GM23338 (cell line): Measurements from ENCODE around the gene TNFRSF17. TPM values are rescaled to one million over a fixed set of nuclear protein-coding genes. Genes with fewer than 3 reads are reported as not detected.

ENCODE experiments used
- ATAC-seq: fragments of 200-7000 bp; cut with Tn5 transposase; 3 replicates; pipeline ENCODE4 v1.9.1; 2020
- DNase-seq: peaks from one replicate; pipeline ENCODE4 v3.0.0-alpha.2; 2015; ENCODE audit warnings: low spot score
- H2AFZ ChIP-seq: fragments of 200-600 bp; sonication (generic); 2 replicates; pipeline ENCODE4 v1.8.0; 2016; ENCODE audit warnings: antibody characterized with exemption, mild to moderate bottlenecking, moderate library complexity
- H3F3A ChIP-seq: fragments of 200-600 bp; sonication (generic); replicated peaks from 2 replicates; pipeline ENCODE4 v1.8.0; 2017; ENCODE audit warnings: antibody characterized with exemption, mixed run types, low read depth
- H3K27ac ChIP-seq: fragments of 200-600 bp; sonication (generic); 2 replicates; pipeline ENCODE4 v1.6.1; 2016; ENCODE audit warnings: low read depth
- H3K27me3 ChIP-seq: fragments of 200-600 bp; sonication (generic); 2 replicates; pipeline ENCODE4 v1.8.0; 2016; ENCODE audit warnings: mild to moderate bottlenecking, mixed run types, moderate library complexity; ENCODE audit not compliant: insufficient read depth
- H3K36me3 ChIP-seq: fragments of 200-600 bp; sonication (generic); 2 replicates; pipeline ENCODE4 v1.8.0; 2016; ENCODE audit warnings: mild to moderate bottlenecking; ENCODE audit not compliant: insufficient read depth
- H3K4me1 ChIP-seq: fragments of 200-600 bp; sonication (generic); 2 replicates; pipeline ENCODE4 v1.8.0; 2016; ENCODE audit warnings: mild to moderate bottlenecking, moderate library complexity; ENCODE audit not compliant: insufficient read depth
- H3K4me2 ChIP-seq: fragments of 200-600 bp; sonication (generic); 2 replicates; pipeline ENCODE4 v1.7.1; 2017; ENCODE audit warnings: mixed run types
- H3K4me3 ChIP-seq: fragments of 200-600 bp; sonication (generic); 2 replicates; pipeline ENCODE4 v1.6.1; 2016; ENCODE audit warnings: mixed run types
- H3K79me2 ChIP-seq: fragments of 200-600 bp; sonication (generic); replicated peaks from 2 replicates; pipeline ENCODE4 v1.8.0; 2017; ENCODE audit warnings: mild to moderate bottlenecking; ENCODE audit not compliant: insufficient read depth
- H3K9me2 ChIP-seq: fragments of 200-600 bp; sonication (generic); 2 replicates; pipeline ENCODE4 v1.8.0; 2017; ENCODE audit not compliant: insufficient read depth
- H4K20me1 ChIP-seq: fragments of 200-600 bp; sonication (generic); replicated peaks from 2 replicates; pipeline ENCODE4 v1.8.0; 2017; ENCODE audit warnings: mild to moderate bottlenecking; ENCODE audit not compliant: insufficient read depth
- H3K27ac Mint-ChIP-seq: 2 replicates; pipeline ENCODE4 v1.8.0; 2020; ENCODE audit warnings: inconsistent platforms, mild to moderate bottlenecking, moderate library complexity, mixed read lengths
- H3K27me3 Mint-ChIP-seq: 3 replicates; pipeline ENCODE4 v1.8.0; 2022; ENCODE audit warnings: low read depth, mild to moderate bottlenecking, moderate library complexity, mixed read lengths, inconsistent platforms; ENCODE audit not compliant: insufficient read depth, poor library complexity
- H3K36me3 Mint-ChIP-seq: 3 replicates; pipeline ENCODE4 v1.8.0; 2021; ENCODE audit warnings: low read depth, mild to moderate bottlenecking, inconsistent platforms, moderate library complexity, mixed read lengths
- H3K4me1 Mint-ChIP-seq: 3 replicates; pipeline ENCODE4 v1.8.0; 2020; ENCODE audit warnings: mild to moderate bottlenecking, inconsistent platforms, mixed read lengths
- H3K4me3 Mint-ChIP-seq: 3 replicates; pipeline ENCODE4 v1.8.0; 2021; ENCODE audit warnings: moderate library complexity, mild to moderate bottlenecking, inconsistent platforms, mixed read lengths
- H3K9me3 Mint-ChIP-seq: 3 replicates; pipeline ENCODE4 v1.8.0; 2020; ENCODE audit warnings: moderate library complexity, mild to moderate bottlenecking, inconsistent platforms, mixed read lengths
- CREB1 ChIP-seq: fragments of 250-450 bp; sonication (Bioruptor Pico); IDR thresholded peaks from 2 replicates; pipeline ENCODE4 v1.5.0; 2020; ENCODE audit warnings: low read depth, mild to moderate bottlenecking, moderate library complexity
- ETS1 ChIP-seq: IDR thresholded peaks from 2 replicates; pipeline ENCODE4 v1.6.1; 2016; ENCODE audit warnings: antibody characterized with exemption
- EZH2 ChIP-seq: fragments of 200-600 bp; sonication (generic); IDR thresholded peaks from one replicate; pipeline ENCODE4 v1.8.0; 2017; ENCODE audit warnings: antibody characterized with exemption, mild to moderate bottlenecking, low read depth; ENCODE audit not compliant: unreplicated experiment
- EZH2phosphoT487 ChIP-seq: fragments of 200-600 bp; sonication (generic); IDR thresholded peaks from one replicate; pipeline ENCODE4 v1.8.1; 2018; ENCODE audit warnings: antibody characterized with exemption; ENCODE audit not compliant: unreplicated experiment
- JUNB ChIP-seq: IDR thresholded peaks from one replicate; pipeline ENCODE4 v1.6.1; 2016; ENCODE audit warnings: antibody characterized with exemption; ENCODE audit not compliant: unreplicated experiment
- NANOG ChIP-seq: IDR thresholded peaks from 2 replicates; pipeline ENCODE4 v1.6.1; 2016; ENCODE audit warnings: antibody characterized with exemption, borderline replicate concordance
- POLR2AphosphoS5 ChIP-seq: IDR thresholded peaks from 2 replicates; pipeline ENCODE4 v1.6.1; 2016; ENCODE audit warnings: antibody characterized with exemption, low read depth
- STAT1 ChIP-seq: IDR thresholded peaks from one replicate; pipeline ENCODE4 v1.6.1; 2016; ENCODE audit warnings: antibody characterized with exemption; ENCODE audit not compliant: unreplicated experiment
- ZNF114 ChIP-seq: fragments of 250-450 bp; sonication (Bioruptor Pico); IDR thresholded peaks from 2 replicates; pipeline ENCODE4 v1.5.0; 2020; ENCODE audit warnings: mild to moderate bottlenecking, moderate library complexity
- ZNF331 ChIP-seq: fragments of 250-450 bp; sonication (Bioruptor Pico); IDR thresholded peaks from 2 replicates; pipeline ENCODE4 v1.5.0; 2020; ENCODE audit warnings: low read depth, mild to moderate bottlenecking, moderate library complexity
- ZNF462 ChIP-seq: fragments of 250-450 bp; sonication (Bioruptor Pico); IDR thresholded peaks from 2 replicates; pipeline ENCODE4 v1.5.0; 2020; ENCODE audit warnings: mild to moderate bottlenecking, moderate library complexity
- polyA plus RNA-seq: library from polyadenylated mRNA; unstranded; fragments of >200 nt; fragmentation: Nextera tagmentation; extraction: Ambion mirVana; gene quantifications from 2 replicates; pipeline ENCODE4 v1.2.1, GENCODE V29; 2016
- total RNA-seq: library from RNA; depleted of rRNA; stranded (reverse); fragments of >200 nt; shearing (Covaris generic); gene quantifications from 2 replicates; pipeline ENCODE4 v1.2.3, GENCODE V29; 2014
- TF ChIP-seq, protein P1 (sequence below): IDR thresholded peaks from one replicate; pipeline ENCODE4 v1.6.1; 2018; ENCODE audit warnings: antibody characterized with exemption; ENCODE audit not compliant: unreplicated experiment
- TF ChIP-seq, protein P2 (sequence below), 2 experiments: fragments of 200-600 bp in 1 of 2; sonication (generic) in 1 of 2; conservative IDR thresholded peaks; 2 replicates each; pipeline versions ENCODE4 v1.5.1 to v1.6.1; 2016 to 2017; ENCODE audit warnings: antibody characterized with exemption in 2 of 2, low read depth in 2 of 2, mild to moderate bottlenecking in 2 of 2, moderate library complexity in 1 of 2

The TNFRSF17 gene
- total and polyA plus RNA-seq, 2 experiments from 2014 or later, result not detected

GRCh38 chr16:11956558-11956957 lies 8.5 kb upstream of the TNFRSF17 start:
- no peaks in the 10 kb centered on the region for H3K9me3 Mint-ChIP-seq
- H3K36me3 Mint-ChIP-seq, result no peaks in the 10 kb centered on the region
- no peak overlapping the region for H3K4me3 Mint-ChIP-seq
- Histone ChIP-seq H3K4me1 (no peaks in the 10 kb centered on the region), H3K79me2 (no peaks in the 10 kb centered on the region), H2AFZ (no peak overlapping the region), H3K36me3 (no peaks in the 10 kb centered on the region), H3K4me2 (no peak overlapping the region), H4K20me1 (no peaks in the 10 kb centered on the region), H3K27me3 (no peaks in the 10 kb centered on the region), H3K9me2 (no peaks in the 10 kb centered on the region), H3F3A (no peaks in the 10 kb centered on the region), H3K4me3 (no peak overlapping the region), H3K27ac (no peak overlapping the region)
- DNase-seq (no peak), ATAC-seq (no peak)
- TF ChIP-seq, protein P1, sequence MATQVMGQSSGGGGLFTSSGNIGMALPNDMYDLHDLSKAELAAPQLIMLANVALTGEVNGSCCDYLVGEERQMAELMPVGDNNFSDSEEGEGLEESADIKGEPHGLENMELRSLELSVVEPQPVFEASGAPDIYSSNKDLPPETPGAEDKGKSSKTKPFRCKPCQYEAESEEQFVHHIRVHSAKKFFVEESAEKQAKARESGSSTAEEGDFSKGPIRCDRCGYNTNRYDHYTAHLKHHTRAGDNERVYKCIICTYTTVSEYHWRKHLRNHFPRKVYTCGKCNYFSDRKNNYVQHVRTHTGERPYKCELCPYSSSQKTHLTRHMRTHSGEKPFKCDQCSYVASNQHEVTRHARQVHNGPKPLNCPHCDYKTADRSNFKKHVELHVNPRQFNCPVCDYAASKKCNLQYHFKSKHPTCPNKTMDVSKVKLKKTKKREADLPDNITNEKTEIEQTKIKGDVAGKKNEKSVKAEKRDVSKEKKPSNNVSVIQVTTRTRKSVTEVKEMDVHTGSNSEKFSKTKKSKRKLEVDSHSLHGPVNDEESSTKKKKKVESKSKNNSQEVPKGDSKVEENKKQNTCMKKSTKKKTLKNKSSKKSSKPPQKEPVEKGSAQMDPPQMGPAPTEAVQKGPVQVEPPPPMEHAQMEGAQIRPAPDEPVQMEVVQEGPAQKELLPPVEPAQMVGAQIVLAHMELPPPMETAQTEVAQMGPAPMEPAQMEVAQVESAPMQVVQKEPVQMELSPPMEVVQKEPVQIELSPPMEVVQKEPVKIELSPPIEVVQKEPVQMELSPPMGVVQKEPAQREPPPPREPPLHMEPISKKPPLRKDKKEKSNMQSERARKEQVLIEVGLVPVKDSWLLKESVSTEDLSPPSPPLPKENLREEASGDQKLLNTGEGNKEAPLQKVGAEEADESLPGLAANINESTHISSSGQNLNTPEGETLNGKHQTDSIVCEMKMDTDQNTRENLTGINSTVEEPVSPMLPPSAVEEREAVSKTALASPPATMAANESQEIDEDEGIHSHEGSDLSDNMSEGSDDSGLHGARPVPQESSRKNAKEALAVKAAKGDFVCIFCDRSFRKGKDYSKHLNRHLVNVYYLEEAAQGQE, result no peak
- TF ChIP-seq STAT1 (no peak), ZNF462 (no peak), EZH2phosphoT487 (no peak), EZH2 (no peak), ZNF331 (CRISPR knock-in tag) (no peak), CREB1 (no peak), POLR2AphosphoS5 (no peak), JUNB (no peak), ZNF114 (CRISPR knock-in tag) (no peak), ETS1 (no peak), NANOG (no peak)
- TF ChIP-seq, protein P2, sequence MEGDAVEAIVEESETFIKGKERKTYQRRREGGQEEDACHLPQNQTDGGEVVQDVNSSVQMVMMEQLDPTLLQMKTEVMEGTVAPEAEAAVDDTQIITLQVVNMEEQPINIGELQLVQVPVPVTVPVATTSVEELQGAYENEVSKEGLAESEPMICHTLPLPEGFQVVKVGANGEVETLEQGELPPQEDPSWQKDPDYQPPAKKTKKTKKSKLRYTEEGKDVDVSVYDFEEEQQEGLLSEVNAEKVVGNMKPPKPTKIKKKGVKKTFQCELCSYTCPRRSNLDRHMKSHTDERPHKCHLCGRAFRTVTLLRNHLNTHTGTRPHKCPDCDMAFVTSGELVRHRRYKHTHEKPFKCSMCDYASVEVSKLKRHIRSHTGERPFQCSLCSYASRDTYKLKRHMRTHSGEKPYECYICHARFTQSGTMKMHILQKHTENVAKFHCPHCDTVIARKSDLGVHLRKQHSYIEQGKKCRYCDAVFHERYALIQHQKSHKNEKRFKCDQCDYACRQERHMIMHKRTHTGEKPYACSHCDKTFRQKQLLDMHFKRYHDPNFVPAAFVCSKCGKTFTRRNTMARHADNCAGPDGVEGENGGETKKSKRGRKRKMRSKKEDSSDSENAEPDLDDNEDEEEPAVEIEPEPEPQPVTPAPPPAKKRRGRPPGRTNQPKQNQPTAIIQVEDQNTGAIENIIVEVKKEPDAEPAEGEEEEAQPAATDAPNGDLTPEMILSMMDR (conservative IDR thresholded peaks at IDR 0.05; ENCODE audit: low read depth in 2 of 2), result no peak
- H3K4me1 Mint-ChIP-seq, result no peaks in the 10 kb centered on the region
- peaks cover 14% of the 10 kb centered on the region for H3K27me3 Mint-ChIP-seq
- no peak overlapping the region for H3K27ac Mint-ChIP-seq
